ENCODE results near the gene TTLL8. TPM values are rescaled to one million over a fixed set of nuclear protein-coding genes. Genes with fewer than 3 reads are reported as not detected.
A peak's percentile ranks its signal among the peaks of the same experiment; 100 is the strongest.

Gene TTLL8
- total RNA-seq, 1 donor from 2014 or later: not detected

DNA sequence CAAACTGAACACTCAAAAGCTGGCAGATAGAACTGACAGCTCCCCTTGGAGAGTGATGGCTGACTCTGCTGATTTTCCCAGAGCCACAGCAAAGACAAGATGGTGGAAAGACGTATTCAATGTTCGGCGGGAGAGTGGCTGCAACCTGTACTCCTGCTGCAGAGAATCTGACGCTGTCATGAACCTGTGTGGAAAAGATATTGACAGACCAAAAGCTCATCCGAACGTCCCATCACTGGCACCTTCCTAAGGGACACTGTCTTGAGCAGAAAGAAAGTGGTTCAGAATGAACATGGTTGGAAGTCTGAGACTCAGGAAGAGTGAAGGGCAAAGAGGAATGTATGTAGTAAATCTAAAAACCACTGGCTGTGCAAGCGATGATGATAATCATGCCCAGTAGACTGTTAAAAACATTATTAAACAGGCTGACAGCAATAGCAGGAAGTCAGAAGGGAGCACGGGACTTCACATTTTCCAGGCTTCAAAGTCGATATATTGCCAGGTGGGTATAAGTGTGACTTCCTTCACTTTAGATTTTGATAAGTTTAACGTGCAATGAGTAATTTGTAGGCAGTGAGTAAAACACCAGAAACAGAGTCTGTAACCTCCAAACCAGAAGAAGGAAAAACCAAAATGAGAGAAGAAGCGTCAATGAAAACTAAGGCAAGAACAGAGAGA is 39.4 kb downstream of the TTLL8 start:
- Histone ChIP-seq H3K4me1 (ENCODE audit: control insufficient read depth in 3 of 3, insufficient read depth in 3 of 3, low read length in 3 of 3) (no peaks in the 10 kb centered on the region), H3K27ac (ENCODE audit: low read depth, low read length) (no peak overlapping the region), H3K27me3 (ENCODE audit: control insufficient read depth in 3 of 3, insufficient read depth in 3 of 3, low read length in 3 of 3) (peaks cover 49 to 54% (median 53%) of the 10 kb centered on the region in 3 donors), H3K9me3 (ENCODE audit: control insufficient read depth in 3 of 3, low read length in 3 of 3) (peaks cover 0 to 3% (median 2%) of the 10 kb centered on the region in 3 donors), H3K9ac (ENCODE audit: low read depth in 1 of 3, low read length in 3 of 3) (no peak overlapping the region), H3K4me3 (ENCODE audit: low read length in 3 of 3) (no peak overlapping the region), H3K36me3 (ENCODE audit: control insufficient read depth in 3 of 3, insufficient read depth in 3 of 3, low read length in 3 of 3) (no peaks in the 10 kb centered on the region)

DNA sequence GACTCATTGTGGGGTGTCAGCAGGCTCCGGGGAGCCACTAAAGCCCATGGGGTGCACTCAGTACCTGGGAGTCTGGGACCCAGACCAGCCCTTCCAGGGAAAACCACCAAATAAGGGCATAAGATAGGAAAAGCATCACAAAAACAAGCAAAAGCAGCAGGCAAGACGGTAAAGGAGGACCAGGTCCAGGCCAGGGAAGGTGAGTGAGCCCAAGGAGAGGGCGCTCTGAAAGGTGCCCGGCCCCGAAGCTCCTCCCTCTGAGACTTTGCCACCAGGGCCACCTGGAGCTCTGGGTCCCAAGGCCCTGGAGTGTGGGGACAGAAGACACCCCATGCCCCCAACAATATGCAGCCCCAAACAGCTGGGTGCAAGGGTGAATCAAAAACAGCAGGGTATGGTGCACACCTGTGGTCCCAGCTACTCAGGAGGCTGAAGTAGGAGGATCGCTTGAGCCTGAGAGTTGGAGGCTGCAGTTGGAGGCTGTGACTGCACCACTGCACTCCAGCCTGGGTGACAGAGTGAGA is 40.3 kb downstream of the TTLL8 start:
- no peak overlapping the region for H3K9ac ChIP-seq (ENCODE audit: low read depth in 1 of 3, low read length in 3 of 3)
- H3K27me3 ChIP-seq (ENCODE audit: control insufficient read depth in 3 of 3, insufficient read depth in 3 of 3, low read length in 3 of 3): peaks cover 54 to 64% (median 63%) of the 10 kb centered on the region in 3 donors
- no peaks in the 10 kb centered on the region for H3K4me1 ChIP-seq (ENCODE audit: control insufficient read depth in 3 of 3, insufficient read depth in 3 of 3, low read length in 3 of 3)
- no peak overlapping the region for H3K4me3 ChIP-seq (ENCODE audit: low read length in 3 of 3)
- H3K9me3 ChIP-seq (ENCODE audit: control insufficient read depth in 3 of 3, low read length in 3 of 3): peaks cover 0 to 3% (median 2%) of the 10 kb centered on the region in 3 donors
- no peak overlapping the region for H3K27ac ChIP-seq (ENCODE audit: low read depth, low read length)
- no peaks in the 10 kb centered on the region for H3K36me3 ChIP-seq (ENCODE audit: control insufficient read depth in 3 of 3, insufficient read depth in 3 of 3, low read length in 3 of 3)

DNA sequence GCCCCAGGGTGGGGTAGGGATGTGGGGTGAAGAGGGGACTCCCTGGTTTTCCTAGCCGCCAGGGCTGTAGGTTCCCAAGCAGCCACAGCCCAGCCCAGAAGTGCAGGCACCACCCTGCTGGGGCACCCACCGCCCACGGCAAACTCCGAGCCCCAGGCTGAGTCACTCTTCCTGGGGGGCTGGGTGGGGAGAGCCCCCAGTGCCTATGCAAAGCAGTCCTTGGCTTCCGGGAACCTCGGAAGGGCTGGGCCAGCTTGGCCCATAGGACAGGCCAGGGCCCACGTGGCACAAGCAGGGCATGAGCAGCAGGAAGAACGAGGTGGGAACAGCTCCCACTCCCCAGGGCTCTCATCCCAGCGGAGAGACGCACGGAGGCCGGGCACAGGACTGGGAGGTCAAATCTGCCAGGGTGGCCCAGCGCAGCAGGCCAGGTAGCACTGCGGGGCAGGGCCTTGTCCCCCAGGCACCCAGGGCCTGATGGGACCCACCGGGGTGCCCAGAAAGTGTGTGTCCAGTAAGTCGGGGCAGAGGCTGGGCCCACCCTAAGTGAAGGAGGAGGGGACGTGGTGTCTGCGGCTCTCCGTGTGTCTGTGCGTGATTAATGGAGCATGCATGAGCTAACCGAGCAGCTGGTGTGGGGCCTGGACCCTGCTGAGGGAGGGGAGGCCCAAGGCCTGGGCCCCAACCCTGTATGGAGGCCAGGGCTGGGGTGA is 41.0 kb downstream of the TTLL8 start:
- Histone ChIP-seq H3K4me1 (ENCODE audit: control insufficient read depth in 3 of 3, insufficient read depth in 3 of 3, low read length in 3 of 3) (no peaks in the 10 kb centered on the region), H3K4me3 (ENCODE audit: low read length in 3 of 3) (no peak overlapping the region), H3K9me3 (ENCODE audit: control insufficient read depth in 3 of 3, low read length in 3 of 3) (peaks cover 0 to 2% (median under 1%) of the 10 kb centered on the region in 3 donors), H3K27me3 (ENCODE audit: control insufficient read depth in 3 of 3, insufficient read depth in 3 of 3, low read length in 3 of 3) (peaks cover 57 to 67% (median 63%) of the 10 kb centered on the region in 3 donors), H3K27ac (ENCODE audit: low read depth, low read length) (no peak overlapping the region), H3K36me3 (ENCODE audit: control insufficient read depth in 3 of 3, insufficient read depth in 3 of 3, low read length in 3 of 3) (no peaks in the 10 kb centered on the region), H3K9ac (ENCODE audit: low read depth in 1 of 3, low read length in 3 of 3) (no peak overlapping the region)

DNA sequence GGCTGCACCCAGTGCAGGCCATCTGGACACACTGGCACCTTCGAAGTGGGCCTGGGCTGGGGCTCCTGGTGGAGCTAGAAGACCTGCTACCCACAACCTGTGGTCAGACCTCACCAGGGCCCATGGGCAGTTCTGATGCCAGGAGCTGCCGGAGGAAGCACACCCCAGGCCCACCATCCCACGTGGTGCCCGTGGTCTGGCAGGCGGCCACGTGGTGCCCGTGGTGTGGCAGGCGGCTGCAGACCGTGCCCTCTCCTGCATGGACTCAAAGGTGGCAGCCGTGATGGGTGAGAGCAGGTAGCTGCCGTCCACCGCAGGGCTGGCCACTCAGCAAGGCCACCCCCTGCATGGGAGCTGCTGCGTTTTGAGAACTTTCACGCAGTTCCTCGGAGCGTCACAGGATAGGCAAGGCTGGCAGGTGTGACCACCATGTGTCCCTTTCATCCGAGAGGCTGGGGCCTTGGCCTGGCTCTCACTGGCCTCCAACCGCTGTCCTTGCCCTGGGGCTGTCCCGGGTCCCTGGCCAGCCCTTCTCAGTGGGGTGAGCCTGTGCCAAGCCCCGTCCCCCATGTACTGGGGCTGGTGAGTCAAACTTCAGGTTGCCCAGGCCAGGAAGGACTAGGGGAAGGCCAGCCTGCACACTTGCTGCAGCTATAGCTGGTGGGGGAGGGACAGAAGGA is 41.6 kb downstream of the TTLL8 start:
- Histone ChIP-seq H3K4me3 (ENCODE audit: low read length in 3 of 3) (no peak overlapping the region), H3K27me3 (ENCODE audit: control insufficient read depth in 3 of 3, insufficient read depth in 3 of 3, low read length in 3 of 3) (peaks cover 61 to 69% (median 67%) of the 10 kb centered on the region in 3 donors), H3K36me3 (ENCODE audit: control insufficient read depth in 3 of 3, insufficient read depth in 3 of 3, low read length in 3 of 3) (no peaks in the 10 kb centered on the region), H3K27ac (ENCODE audit: low read depth, low read length) (no peak overlapping the region), H3K9me3 (ENCODE audit: control insufficient read depth in 3 of 3, low read length in 3 of 3) (peaks cover 0 to 2% (median 0%) of the 10 kb centered on the region in 3 donors), H3K9ac (ENCODE audit: low read depth in 1 of 3, low read length in 3 of 3) (no peak overlapping the region), H3K4me1 (ENCODE audit: control insufficient read depth in 3 of 3, insufficient read depth in 3 of 3, low read length in 3 of 3) (no peaks in the 10 kb centered on the region)

DNA sequence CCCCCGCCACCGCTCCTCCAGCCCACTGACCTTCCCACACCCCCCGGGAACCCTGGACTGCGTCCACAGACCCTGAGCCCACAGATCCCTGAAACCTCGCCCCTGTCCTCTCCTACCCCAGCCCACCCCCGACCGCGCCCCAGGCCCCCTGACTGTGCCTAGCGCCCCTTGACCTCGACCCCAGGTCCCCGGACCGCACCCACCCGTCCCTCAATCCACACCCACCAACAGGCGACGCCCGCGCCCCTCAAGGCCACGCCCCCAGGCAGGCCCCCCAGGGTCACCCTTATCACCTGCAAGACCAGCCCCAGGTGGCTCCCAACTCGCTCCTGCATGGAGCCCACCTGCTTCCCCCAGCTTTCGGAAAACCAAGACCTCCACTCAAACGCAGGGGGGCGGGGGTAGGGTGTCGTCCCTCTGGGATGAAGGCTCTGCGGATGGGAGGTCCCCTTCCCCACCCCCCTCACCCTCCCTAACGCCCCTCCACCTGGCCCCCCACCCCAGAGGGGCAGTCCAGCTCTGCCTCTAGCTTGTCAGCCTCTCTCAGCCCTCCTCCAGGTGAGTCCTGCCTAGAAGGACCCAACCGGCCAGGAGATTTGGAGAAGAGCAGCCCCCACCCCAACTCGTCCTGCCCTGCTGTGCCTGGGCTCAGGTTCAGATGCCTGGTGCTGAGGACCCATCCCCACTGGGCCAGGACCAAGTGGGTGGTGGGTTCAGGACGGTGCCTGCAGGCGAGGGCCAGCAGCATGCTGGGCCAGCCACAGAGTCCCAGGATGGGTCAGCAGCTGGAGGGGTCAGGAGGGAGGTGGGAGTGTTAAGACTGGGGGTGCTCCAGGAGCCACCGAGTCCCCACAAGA is 42.4 kb downstream of the TTLL8 start:
- Histone ChIP-seq H3K9me3 (ENCODE audit: control insufficient read depth in 3 of 3, low read length in 3 of 3) (peaks cover 0 to 2% (median 0%) of the 10 kb centered on the region in 3 donors), H3K9ac (ENCODE audit: low read depth in 1 of 3, low read length in 3 of 3) (no peak overlapping the region), H3K27me3 (ENCODE audit: control insufficient read depth in 3 of 3, insufficient read depth in 3 of 3, low read length in 3 of 3) (peaks cover 64 to 76% (median 72%) of the 10 kb centered on the region in 3 donors), H3K36me3 (ENCODE audit: control insufficient read depth in 3 of 3, insufficient read depth in 3 of 3, low read length in 3 of 3) (no peaks in the 10 kb centered on the region), H3K27ac (ENCODE audit: low read depth, low read length) (no peak overlapping the region), H3K4me1 (ENCODE audit: control insufficient read depth in 3 of 3, insufficient read depth in 3 of 3, low read length in 3 of 3) (no peaks in the 10 kb centered on the region), H3K4me3 (ENCODE audit: low read length in 3 of 3) (no peak overlapping the region)

DNA sequence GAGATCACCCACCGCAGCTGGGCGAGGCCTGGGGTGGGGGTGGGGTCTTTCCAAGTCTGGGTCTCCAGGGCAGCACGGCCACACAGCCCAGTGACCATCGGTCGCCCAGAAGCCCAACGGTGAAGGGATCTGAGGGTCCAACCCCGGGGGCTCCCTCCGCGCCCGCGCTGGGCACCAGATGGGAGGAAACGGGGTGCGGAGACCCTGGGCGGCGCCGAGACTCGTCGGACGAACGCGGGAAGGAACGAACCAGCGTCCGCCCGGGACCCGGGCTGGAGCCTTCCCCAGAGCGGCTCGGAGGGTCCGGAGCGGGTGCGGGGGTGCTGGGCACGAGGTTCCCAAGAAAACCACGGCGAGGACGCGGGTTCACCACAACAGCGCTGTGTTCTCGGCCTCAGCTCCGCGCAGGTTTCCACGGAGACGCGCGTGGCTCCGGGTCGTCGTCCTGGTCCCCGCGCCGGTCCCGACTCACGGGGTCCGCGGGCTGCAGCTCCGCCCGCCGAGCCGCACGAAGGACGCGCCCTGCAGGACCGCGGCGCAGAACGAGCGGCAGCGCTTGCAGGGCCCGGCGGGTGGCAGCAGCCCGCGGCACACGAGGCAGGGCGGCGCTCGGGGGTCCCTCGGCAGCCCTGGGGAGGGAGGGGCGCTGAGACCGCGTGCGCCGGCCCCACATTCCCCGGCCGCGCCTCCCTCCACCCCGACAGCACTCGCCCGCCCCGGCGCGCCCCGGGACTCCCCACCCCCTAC is 43.3 kb downstream of the TTLL8 start:
- Histone ChIP-seq H3K9me3 (ENCODE audit: control insufficient read depth in 3 of 3, low read length in 3 of 3) (peaks cover 0 to 2% (median 0%) of the 10 kb centered on the region in 3 donors), H3K36me3 (ENCODE audit: control insufficient read depth in 3 of 3, insufficient read depth in 3 of 3, low read length in 3 of 3) (no peaks in the 10 kb centered on the region), H3K9ac (ENCODE audit: low read depth in 1 of 3, low read length in 3 of 3) (peak overlapping the region in 1 of 3 donors; percentile 25), H3K4me1 (ENCODE audit: control insufficient read depth in 3 of 3, insufficient read depth in 3 of 3, low read length in 3 of 3) (no peaks in the 10 kb centered on the region), H3K27ac (ENCODE audit: low read depth, low read length) (no peak overlapping the region), H3K27me3 (ENCODE audit: control insufficient read depth in 3 of 3, insufficient read depth in 3 of 3, low read length in 3 of 3) (peaks cover 71 to 83% (median 74%) of the 10 kb centered on the region in 3 donors), H3K4me3 (ENCODE audit: low read length in 3 of 3) (no peak overlapping the region)

DNA sequence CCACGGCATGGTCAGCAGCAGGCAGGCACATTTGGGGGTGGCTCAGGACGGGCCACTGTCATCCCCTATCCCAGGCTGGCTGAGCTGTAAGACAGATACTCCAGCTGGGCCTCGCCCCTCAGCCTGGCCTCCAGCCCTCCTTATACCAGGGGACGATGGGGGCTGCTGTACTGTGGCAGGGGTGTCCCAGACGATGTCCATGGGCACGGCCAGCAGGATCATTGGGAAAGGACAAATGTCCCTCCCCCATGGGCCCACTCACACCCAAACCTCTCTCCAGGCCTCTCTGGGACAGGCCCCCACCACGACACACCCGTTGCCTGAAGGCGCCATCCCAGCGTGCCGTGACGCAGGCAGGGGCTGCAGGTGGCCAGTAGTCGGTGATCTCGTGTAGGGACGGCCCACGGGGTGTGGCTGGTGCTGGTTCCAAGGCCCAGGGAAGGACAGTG is 44.0 kb downstream of the TTLL8 start:
- peaks cover 67 to 83% (median 73%) of the 10 kb centered on the region in 3 donors for H3K27me3 ChIP-seq (ENCODE audit: control insufficient read depth in 3 of 3, insufficient read depth in 3 of 3, low read length in 3 of 3)
- H3K27ac ChIP-seq (ENCODE audit: low read depth, low read length): no peak overlapping the region
- H3K4me1 ChIP-seq (ENCODE audit: control insufficient read depth in 3 of 3, insufficient read depth in 3 of 3, low read length in 3 of 3): no peaks in the 10 kb centered on the region
- no peak overlapping the region for H3K4me3 ChIP-seq (ENCODE audit: low read length in 3 of 3)
- H3K9me3 ChIP-seq (ENCODE audit: control insufficient read depth in 3 of 3, low read length in 3 of 3): no peaks in the 10 kb centered on the region
- H3K36me3 ChIP-seq (ENCODE audit: control insufficient read depth in 3 of 3, insufficient read depth in 3 of 3, low read length in 3 of 3): no peaks in the 10 kb centered on the region
- H3K9ac ChIP-seq (ENCODE audit: low read depth in 1 of 3, low read length in 3 of 3): no peak overlapping the region

DNA sequence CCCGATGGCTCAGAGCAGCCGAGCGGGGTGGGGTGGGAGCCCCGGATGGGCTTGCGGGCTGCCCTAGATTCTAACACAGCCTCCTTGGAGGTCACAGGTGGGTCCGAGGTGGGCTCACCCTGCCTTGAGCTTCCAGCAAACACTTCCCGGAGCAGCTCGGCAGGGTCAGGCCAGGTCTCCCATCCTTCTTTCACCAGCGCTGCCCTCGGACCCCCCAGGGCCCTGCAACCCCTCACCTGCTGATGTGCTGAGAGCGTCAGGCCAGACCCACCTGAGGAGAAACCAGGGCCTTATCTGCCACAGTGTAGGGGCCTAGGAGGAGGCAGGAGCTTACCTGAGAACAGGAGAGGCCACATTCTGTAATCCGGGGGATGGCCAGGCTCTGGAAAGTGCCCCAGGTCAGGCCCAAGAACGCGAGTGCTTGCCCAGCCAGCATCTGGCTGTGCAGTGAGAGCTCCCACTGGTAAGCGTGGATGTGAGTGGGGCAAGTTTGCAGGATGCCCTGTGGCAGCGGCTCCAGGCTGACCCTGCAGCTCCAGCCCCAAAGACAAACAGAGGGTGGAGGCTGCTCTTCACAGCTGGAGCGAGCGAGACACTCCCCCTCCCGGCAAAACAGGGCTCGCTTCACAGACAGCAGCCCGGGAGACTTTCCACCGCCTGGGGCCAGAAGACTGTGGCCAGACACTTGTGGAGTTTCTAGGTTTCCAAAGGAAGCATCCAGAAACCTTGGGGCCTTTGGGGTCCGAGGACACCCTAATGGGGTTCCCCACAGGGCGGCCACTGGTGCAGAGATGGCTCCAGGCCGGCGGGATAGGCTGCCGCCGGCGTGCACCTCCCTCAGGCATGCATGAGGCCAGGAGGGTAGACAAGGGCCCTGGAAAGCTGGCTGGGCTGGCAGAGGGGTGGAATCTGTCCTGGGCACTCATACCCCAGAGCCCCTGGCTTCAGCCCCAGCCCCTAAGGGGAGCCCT is 45.6 kb downstream of the TTLL8 start, which contains the start of gene IL17REL:
Gene IL17REL, minus strand, starts transcription at position 555 of the 971 bp plus-strand sequence. Its CDS starts 119 bp downstream, at position 436.
- no peaks in the 10 kb centered on the region for H3K9me3 ChIP-seq (ENCODE audit: control insufficient read depth in 3 of 3, low read length in 3 of 3)
- peaks cover 56 to 77% (median 67%) of the 10 kb centered on the region in 3 donors for H3K27me3 ChIP-seq (ENCODE audit: control insufficient read depth in 3 of 3, insufficient read depth in 3 of 3, low read length in 3 of 3)
- no peaks in the 10 kb centered on the region for H3K4me1 ChIP-seq (ENCODE audit: control insufficient read depth in 3 of 3, insufficient read depth in 3 of 3, low read length in 3 of 3)
- no peak within 1 kb of the TSS for H3K27ac ChIP-seq (ENCODE audit: low read depth, low read length)
- no peaks in the 10 kb centered on the region for H3K36me3 ChIP-seq (ENCODE audit: control insufficient read depth in 3 of 3, insufficient read depth in 3 of 3, low read length in 3 of 3)
- H3K4me3 ChIP-seq (ENCODE audit: low read length in 3 of 3): no peak within 1 kb of the TSS
- no peak within 1 kb of the TSS for H3K9ac ChIP-seq (ENCODE audit: low read depth in 1 of 3, low read length in 3 of 3)
